Heart left ventricle (tissue), 13 donors: ENCODE data around the gene THADA.

Experiments used
- CTCF ChIP-seq, 12 donors: fragments of 200-600 bp; sonication (generic) in 4 of 12; IDR thresholded peaks; one replicate each; pipeline versions ENCODE4 v1.5.0 to v1.8.0; 2018 to 2022; ENCODE audit warnings: antibody characterized with exemption in 12 of 12, mild to moderate bottlenecking in 5 of 12
- POLR2A ChIP-seq, 2 donors: fragments of 450-650 bp; IDR thresholded peaks; one replicate each; pipeline ENCODE4 v1.6.1; 2017; ENCODE audit warnings: antibody characterized with exemption in 2 of 2, mild to moderate bottlenecking in 2 of 2, moderate library complexity in 2 of 2
- donor health status: ischemic (EF 13 %, LVEDD 7.1; RV severe dilation, severe dysfunction).
- donor health status: DM: no; HTN: yes; CAD: no.
- donor health status: DM: no; HTN: no; CAD: no.
- donor health status: ischemic (EF 25% LVEDD 6.9; RV normal size, moderate dysfunction).
- donor health status: ischemic (EF 25% LVEDD 5.7; RV mildly dilated, moderate dysfunction).
- donor health status: ischemic (EF 35%, LVEDD 5.7; RV mildly dilated, moderate dysfunction).
- donor health status: nonischemic (EF 11% LVEDD 7.7; RV severe dilation, severe dysfunction).
- donor health status: DM: yes; HTN: yes; CAD: no.
- donor health status: PGD.
- donor health status: ischemic (EF 29% LVEDD 5.4; RV normal size, mild dysfunction).
- donor health status: nonischemic (EF 23%, LVEDD 6.1; RV moderate dilation, normal function).

GRCh38 chr2:43569921-43570320 is 25.9 kb downstream of the THADA start:
- TF ChIP-seq CTCF (IDR thresholded peaks at IDR 0.05) (no peak), POLR2A (IDR thresholded peaks at IDR 0.05) (no peak)
